ENCODE data around the gene CPEB1.

- TF ChIP-seq POLR2A (IDR thresholded peaks at IDR 0.05) (no peak), CTCF (IDR thresholded peaks at IDR 0.05) (no peak)
Observed at GRCh38 chr15:82653483-82654168, 6.5 kb upstream of the CPEB1 start.

Data from Peyer's patch (tissue), 4 donors.